SU-DHL-6 (cell line): Measurements from ENCODE around the gene MED31.

Experiments
- EZH2phosphoT487 ChIP-seq: fragments of 200-600 bp; sonication (generic), shearing (Covaris generic); conservative IDR thresholded peaks from 2 replicates; pipeline ENCODE4 v1.6.1; 2018; ENCODE audit warnings: mild to moderate bottlenecking, antibody characterized with exemption, low read length, moderate library complexity, mixed read lengths
- TF ChIP-seq, protein P1 (sequence below): fragments of 200-600 bp; sonication (generic); IDR thresholded peaks from one replicate; pipeline ENCODE4 v1.5.1; 2017; ENCODE audit warnings: antibody characterized with exemption, mild to moderate bottlenecking, low read length, moderate library complexity; ENCODE audit not compliant: insufficient read depth, poor library complexity, severe bottlenecking

DNA sequence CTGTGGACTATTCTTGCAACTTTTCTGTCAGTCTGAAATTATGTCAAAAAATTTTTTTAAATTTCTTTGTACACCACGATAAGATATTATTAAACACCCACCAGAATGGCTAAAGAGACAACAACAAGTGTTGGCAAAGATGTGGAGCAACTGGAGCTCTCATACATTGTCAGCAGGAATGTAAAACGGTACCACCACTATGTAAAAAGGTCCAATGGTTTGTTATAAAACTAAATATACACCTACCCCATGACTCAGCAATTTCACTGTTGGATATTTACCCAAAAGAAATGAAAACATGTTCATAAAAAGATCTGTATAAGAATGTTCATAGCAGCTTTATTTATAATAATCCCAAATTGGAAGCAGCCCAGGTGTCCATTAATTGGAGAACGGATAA lies 18.1 kb downstream of the MED31 start:
- TF ChIP-seq, protein P1, sequence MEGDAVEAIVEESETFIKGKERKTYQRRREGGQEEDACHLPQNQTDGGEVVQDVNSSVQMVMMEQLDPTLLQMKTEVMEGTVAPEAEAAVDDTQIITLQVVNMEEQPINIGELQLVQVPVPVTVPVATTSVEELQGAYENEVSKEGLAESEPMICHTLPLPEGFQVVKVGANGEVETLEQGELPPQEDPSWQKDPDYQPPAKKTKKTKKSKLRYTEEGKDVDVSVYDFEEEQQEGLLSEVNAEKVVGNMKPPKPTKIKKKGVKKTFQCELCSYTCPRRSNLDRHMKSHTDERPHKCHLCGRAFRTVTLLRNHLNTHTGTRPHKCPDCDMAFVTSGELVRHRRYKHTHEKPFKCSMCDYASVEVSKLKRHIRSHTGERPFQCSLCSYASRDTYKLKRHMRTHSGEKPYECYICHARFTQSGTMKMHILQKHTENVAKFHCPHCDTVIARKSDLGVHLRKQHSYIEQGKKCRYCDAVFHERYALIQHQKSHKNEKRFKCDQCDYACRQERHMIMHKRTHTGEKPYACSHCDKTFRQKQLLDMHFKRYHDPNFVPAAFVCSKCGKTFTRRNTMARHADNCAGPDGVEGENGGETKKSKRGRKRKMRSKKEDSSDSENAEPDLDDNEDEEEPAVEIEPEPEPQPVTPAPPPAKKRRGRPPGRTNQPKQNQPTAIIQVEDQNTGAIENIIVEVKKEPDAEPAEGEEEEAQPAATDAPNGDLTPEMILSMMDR: no peak
- no peak for TF ChIP-seq EZH2phosphoT487
